Measurements from ENCODE around the gene NTRK2.

NTRK2 gene

GRCh38 chr9:84686068-84686467 lies 16.5 kb downstream of the NTRK2 start:
- DNase-seq, result no peak

GRCh38 chr9:84688956-84689355 lies 19.4 kb downstream of the NTRK2 start:
- no peak for DNase-seq

- no peak for DNase-seq
Observed at GRCh38 chr9:84691634-84692033, 22.1 kb downstream of the NTRK2 start.

GRCh38 chr9:84694248-84694647 lies 24.7 kb downstream of the NTRK2 start:
- DNase-seq, result no peak

GRCh38 chr9:84697042-84697441 lies 27.5 kb downstream of the NTRK2 start:
- no peak for DNase-seq

DNA sequence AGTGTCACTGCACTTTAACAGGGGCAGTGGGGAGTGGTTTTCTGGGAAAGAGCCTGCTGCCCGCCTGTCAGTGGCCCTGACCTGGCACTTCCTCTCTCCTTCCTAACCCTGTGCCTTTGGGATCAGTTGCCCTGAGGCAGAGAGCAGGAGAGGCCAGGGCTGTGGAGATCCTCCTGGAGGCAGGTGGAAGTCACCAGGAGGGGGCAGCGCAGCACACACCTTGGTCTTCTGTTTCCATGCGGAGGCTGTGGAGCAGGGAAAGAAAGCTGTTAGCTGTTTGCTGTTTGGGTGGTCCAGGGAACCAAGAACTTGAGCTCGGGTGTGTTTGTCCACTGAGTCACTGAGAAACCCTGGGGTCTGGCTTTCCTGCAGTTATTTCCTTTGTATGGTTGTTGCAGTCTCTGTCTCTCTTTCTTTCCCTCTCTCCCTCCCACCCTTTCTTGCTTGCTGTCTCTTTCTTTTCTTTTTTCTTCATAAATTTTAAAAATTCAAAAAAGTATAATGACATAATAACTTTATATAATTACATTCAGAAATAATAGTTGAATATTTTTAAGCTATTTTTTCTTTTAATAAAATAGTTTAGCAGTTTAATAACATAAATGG lies 28.1 kb downstream of the NTRK2 start:
- DNase-seq, result peak; percentile 87

DNA sequence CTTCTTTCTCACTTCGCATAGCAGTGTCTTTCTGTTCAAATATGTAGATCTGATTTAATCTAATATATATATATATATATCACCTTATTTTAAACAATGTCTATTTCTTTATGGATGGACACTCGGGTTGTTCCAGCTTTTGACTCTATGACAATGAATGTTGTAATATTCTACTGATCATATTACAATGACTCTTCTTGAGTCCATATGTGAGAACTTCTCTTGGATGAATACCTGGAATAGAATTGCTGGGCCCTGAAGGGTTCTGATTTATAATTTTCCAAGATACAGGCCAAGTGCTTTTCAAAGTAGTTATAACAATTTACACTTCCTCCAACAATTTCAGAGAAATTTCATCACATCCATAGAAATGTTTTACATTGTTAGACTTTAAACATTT lies 28.8 kb downstream of the NTRK2 start:
- no peak for DNase-seq

- DNase-seq, result peak; percentile 73
Observed at GRCh38 chr9:84699984-84700383, 30.5 kb downstream of the NTRK2 start.

DNA sequence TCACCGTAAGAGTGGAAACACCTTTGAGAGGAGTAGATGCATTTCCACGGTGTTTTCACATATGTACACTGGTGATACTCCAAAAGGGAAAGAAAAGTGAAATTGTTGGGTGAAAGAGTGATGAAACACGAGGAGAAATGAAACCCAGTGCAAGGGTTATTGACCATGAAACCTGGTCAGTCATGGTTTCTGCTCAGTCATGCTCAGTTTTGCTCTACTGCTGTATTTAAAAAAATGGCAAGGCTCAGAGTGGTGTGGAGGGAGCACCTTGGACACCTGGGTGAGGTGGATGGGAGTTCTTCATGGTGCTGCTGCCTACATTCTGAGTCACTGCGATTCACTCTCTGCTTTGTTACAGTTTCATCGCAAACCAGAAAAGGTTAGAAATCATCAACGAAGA lies 32.3 kb downstream of the NTRK2 start:
- no peak for DNase-seq

GRCh38 chr9:84702471-84702870 lies 32.9 kb downstream of the NTRK2 start:
- DNase-seq, result no peak

GRCh38 chr9:84703793-84704192 lies 34.3 kb downstream of the NTRK2 start:
- peak; percentile 55 for DNase-seq

DNA sequence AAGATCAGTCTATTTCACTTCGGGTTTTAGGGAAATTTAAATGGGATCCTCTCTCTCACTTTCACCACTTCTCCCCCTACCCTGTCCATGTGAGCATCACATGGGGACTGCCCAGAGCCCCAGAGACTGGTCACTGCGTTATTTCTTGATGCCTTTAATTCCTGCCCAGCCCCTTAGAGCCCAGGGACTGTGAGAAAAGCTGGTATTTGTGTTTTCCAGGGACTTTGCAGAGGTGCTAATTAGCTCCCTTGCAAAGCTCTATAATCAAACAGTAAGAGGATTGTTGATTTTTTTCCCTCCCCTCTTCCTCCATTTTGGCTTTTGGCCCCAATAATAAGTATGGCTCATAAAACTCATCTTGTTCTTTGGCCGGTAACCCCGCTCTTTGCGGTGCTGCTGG lies 35.6 kb downstream of the NTRK2 start:
- DNase-seq, result no peak

- no peak for DNase-seq
Observed at GRCh38 chr9:84708400-84708799, 38.9 kb downstream of the NTRK2 start.

DNA sequence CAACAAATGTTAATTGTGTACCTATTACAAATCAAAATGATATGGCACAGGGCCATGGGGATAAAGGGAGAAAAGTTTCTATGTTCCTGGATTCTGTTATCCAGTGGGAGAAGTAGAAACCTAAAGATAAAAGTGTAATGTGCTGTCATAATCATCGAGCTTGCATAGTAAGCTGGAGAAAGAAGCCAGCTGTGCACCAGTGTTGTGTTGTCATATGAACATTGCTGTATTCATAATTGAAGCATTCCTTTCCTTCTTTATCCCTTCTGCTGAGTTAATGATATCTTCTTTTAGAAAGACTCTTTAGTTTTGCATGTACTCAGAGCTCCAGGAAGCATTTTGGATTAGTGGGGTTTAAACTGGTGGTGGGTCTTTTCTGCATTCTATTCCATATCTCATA lies 39.5 kb downstream of the NTRK2 start:
- no peak for DNase-seq

- DNase-seq, result no peak
Observed at GRCh38 chr9:84710701-84711397, 41.3 kb downstream of the NTRK2 start.

- DNase-seq, result no peak
Observed at GRCh38 chr9:84711398-84711777, 41.9 kb downstream of the NTRK2 start.

GRCh38 chr9:84711936-84712335 lies 42.4 kb downstream of the NTRK2 start:
- peak; percentile 84 for DNase-seq

GRCh38 chr9:84716217-84716616 lies 46.7 kb downstream of the NTRK2 start:
- DNase-seq, result no peak

GRCh38 chr9:84718476-84718875 lies 48.9 kb downstream of the NTRK2 start:
- DNase-seq, result no peak

- no peak for DNase-seq
Observed at GRCh38 chr9:84722388-84722989, 53.0 kb downstream of the NTRK2 start.

GRCh38 chr9:84723426-84723825 lies 53.9 kb downstream of the NTRK2 start:
- DNase-seq, result no peak

GRCh38 chr9:84731696-84732095 lies 62.2 kb downstream of the NTRK2 start:
- no peak for DNase-seq

DNA sequence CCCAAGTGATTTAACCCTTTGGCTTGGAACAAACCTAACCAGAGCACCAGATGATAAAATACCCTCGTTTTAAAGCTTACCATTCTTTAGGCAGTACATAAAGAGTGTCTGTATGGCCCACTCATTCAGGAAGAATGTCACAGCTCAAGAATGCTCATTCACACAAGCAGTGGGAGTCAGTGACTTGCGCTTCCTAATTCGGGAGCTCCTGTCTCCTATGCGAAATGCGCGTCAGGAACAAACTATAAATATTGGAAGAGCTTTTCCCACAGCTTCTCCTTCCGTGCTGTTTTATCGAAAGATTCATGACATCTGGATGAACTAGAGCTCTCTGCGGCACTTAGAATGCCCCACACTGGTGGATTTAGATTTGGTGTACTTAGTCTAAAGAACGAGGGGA lies 66.6 kb downstream of the NTRK2 start:
- DNase-seq, result peak; percentile 73

DNA sequence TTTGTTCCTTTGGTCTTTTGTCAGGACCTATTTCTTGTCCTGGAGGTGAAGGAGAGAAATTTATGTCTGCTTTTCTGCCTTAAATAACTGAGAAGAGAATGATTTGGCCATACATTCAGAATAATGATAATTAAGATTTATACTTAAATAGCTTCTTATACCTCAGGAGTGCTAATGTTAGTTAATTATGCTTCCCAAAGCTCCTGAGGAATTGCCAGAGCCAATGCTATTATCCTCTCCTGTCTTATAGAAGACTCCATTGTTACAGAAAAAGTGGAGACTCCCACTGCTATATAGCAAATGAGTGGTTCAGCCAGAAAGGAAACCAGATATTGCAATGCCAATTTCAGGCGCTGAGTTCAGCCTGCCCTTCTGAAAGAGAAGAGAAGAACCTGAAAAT lies 67.0 kb downstream of the NTRK2 start:
- no peak for DNase-seq

GRCh38 chr9:84738353-84738752 lies 68.8 kb downstream of the NTRK2 start:
- no peak for DNase-seq

Data from fibroblast of skin of right biceps (primary cell).